Activated CD4-positive, CD25-positive, alpha-beta regulatory T cell treated with anti-CD3 and anti-CD28 coated beads, Interleukin-2, amount 50 U/mL, for 16 hours (primary cell): ENCODE results near the gene RASSF7.
"Not testable (repeated sequence)": the region's sequence is repeated elsewhere in the genome, so short reads cannot be mapped to it uniquely, and the experiment has no call there.

Experiments
- DNase-seq: peaks from one replicate; pipeline ENCODE4 v3.0.0-alpha.2; 2020; ENCODE audit warnings: low read depth, low spot score

The RASSF7 gene

DNA sequence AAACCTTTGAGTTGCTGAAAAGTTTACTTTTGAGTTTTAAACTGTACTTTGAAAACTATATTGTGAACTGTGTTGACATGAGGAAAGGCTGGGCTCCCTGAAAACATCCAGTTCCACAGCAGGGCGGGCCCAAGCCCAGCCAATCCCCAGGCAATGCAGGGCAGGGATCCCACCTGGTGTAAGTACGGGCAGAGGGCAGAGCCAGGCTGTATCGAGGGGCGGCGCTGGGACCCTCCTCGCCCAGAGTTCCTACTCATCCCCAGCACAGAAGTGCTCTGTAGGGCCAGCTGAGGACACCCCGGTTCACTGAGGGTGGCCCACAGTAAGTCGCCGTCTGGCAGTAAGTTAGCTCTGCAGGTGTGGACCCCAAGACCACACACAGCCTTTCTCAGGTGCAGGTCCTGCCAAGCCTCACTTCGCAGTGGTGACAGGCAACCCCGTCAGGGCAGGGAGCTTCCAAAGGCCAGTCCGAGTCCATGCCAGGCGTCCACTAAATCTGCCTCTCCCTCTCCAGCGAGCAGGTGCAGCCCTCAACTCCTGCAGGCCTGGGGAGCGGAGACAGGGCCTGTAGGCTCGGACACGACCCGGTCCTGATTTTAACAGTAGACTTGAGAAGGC lies 6.3 kb downstream of the RASSF7 start:
- DNase-seq: no peak

DNA sequence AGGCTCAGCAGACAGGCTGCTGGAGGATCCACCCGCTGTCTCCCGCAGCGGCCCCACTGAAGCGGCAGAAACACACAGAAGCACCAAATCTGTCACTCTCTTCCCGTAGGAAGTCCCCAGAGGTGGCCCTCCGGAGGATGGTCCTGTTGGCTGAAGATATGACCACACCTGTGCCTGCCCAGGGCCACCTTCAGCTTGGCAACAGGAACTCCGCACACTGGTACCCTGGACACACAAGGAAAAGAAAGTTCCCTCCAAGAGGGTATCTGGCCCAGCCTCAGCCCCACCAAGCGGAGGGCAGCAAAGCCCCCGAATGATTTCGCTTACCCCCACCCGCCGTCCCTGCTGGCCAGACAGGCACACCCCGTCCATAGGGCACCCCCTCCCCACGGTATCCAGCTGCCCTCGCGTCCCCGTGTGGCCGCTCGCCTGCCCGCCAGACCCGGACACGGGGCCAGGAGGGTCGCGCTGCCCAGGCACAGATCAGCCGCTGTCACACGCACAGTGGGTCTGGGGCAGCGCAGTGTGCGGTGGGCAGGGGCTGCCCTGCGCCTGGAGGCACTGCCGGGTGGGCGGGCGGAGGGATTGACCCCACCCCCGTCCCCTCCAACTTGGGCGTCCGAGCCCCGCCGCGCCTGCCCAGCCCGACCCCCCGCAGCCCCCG lies 7.0 kb downstream of the RASSF7 start:
- no peak for DNase-seq

- DNase-seq: peak; percentile 85
Measured at GRCh38 chr11:568306-569157, 7.8 kb downstream of the RASSF7 start.

- no peak for DNase-seq
Measured at GRCh38 chr11:569158-569885, 8.6 kb downstream of the RASSF7 start.

DNA sequence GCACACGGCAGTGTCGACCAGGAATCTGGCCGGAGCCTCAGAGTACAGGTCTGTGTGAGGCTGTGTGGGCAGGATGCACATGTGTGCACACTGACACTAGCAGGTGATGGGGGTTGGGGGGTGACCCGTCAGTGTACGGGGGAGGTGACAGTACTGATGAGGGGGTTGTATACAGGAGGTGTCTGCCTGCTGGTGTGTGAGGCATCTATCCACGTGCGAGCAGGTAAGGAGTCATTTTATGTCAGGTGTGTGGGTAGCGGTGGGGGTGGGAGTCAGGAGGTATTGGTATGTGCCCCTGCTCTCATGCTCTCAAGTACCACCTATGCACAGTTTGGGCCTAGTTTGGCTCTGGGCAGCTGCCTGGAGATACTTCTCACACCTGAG lies 11.0 kb downstream of the RASSF7 start:
- DNase-seq: no peak

GRCh38 chr11:573146-573759 lies 12.5 kb downstream of the RASSF7 start:
- DNase-seq: no peak

GRCh38 chr11:574031-574570 lies 13.3 kb downstream of the RASSF7 start:
- DNase-seq: not testable (repeated sequence)

DNA sequence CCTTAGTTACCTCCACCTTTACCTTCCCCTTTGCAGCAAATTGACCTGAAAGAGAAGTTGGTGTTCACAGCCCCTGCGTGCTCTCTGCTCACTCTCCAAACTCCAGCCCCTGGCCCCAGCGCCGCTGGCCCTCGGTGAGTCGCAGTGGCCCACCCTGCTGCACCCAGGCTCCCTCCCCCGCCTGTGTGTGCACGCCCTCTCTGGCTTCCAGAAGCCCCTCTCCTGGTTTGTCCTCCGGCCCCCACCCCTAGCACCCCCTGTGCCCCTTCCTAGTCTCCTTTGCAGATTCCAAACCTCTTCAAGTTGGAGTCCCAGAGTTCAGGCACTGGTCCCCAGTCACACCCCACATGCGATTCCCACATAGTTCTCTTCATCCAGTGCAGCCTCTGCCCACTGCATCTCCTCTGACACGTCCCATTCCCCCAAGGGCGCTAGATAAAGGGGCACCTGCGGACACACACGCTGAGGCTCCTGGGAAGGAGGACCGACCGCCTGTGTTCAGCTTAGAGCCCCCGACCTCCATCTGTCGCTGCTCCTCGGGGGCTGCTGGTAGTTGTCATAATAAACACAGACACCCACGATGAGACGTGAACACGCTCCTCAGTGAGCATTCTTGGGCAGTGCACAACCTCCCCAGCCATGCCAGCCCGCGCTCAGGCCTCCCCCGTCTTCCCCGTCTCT lies 14.0 kb downstream of the RASSF7 start:
- DNase-seq: no peak

DNA sequence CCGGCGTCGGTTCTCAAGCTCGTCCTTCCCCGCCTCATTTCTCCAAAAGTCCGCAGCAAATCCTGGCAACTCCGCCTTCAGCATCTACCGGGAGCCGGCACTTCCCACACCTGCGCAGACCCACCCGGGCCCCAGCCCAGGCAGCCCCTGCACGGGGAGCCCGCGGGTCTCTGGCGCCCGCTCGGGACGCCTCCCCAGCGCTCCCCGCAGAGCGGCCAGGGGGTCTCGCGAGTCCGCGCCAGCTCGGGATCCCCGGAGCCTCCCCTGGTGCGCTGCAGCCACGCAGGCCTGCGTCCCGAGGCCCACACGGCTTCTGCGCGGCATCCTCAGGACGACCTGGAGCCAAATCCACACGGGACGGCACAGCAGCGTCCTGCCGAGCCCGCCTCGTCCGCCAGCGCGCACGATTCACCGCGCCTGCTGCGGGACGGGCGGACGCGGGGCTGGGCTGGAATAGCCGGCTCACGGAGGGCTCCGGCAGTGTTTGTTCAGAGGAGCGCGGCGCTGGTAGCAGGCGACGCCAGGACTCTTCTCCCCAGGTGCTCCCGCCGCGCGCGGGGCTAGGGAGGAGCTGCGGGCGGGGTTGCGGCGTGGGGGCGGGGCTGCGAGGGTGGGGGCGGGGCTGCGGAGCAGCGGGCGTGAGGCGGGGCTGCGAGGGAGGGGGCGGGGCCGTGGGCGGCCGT lies 14.7 kb downstream of the RASSF7 start:
- DNase-seq: no peak

GRCh38 chr11:575996-576768 lies 15.4 kb downstream of the RASSF7 start, which contains the start of gene PHRF1:
Gene PHRF1 (plus strand): TSS chr11:576470. CDS start chr11:581513, 5,043 bp downstream.
- peak; percentile 87 for DNase-seq

- DNase-seq: no peak
Measured at GRCh38 chr11:576811-577610, 16.2 kb downstream of the RASSF7 start.

DNA sequence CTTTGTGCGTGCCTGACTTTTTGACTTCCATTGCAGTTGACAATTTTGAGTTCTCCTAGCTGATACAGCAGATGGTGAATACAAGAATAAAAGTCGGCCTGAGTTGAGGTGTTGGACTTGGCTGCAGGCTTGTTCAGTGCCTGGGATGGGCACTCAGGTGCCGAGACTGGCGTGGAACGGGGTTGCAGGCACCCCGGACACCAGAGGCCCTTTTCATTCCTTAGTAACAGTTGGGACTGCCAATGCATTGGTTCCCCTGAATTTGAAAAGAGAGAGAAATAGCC lies 16.8 kb downstream of the RASSF7 start:
- DNase-seq: no peak

- DNase-seq: no peak
Measured at GRCh38 chr11:578276-579035, 17.7 kb downstream of the RASSF7 start.

- DNase-seq: no peak
Measured at GRCh38 chr11:579830-580601, 19.2 kb downstream of the RASSF7 start.

- DNase-seq: no peak
Measured at GRCh38 chr11:581342-581741, 20.6 kb downstream of the RASSF7 start.

GRCh38 chr11:581752-582151 lies 21.0 kb downstream of the RASSF7 start:
- no peak for DNase-seq

DNA sequence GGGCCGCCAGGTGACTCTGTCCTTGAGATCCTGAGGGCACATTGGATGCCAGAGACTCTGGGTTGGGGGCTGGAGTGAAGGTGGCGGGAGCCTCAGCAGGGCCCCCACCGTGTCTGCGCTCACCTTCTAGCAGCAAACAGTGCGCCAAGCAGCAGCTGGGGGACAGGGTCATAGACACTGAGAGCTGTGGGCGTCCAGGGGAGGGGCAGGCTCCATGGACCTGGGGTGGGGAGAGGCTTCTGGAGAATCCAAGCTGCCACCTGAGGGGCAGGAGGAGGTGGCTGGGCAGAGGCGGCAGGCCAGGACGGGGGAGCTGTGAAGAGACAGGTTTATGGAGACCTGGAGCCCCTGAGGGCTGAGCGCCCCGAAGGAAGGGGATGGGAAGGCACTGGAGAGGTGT lies 23.5 kb downstream of the RASSF7 start:
- DNase-seq: no peak
